K562 (cell line): ENCODE measurements around the gene PHF20. TPM values are rescaled to one million over a fixed set of nuclear protein-coding genes. Genes with fewer than 3 reads are reported as not detected.

Source experiments
- CBFA2T2 ChIP-seq: fragments of 450-650 bp; conservative IDR thresholded peaks from 2 replicates; pipeline ENCODE4 v1.6.1; 2017; ENCODE audit warnings: mild to moderate bottlenecking
- CEBPB ChIP-seq: fragments of 450-650 bp; IDR thresholded peaks from 2 replicates; pipeline ENCODE4 v1.6.1; 2016; ENCODE audit warnings: missing genetic modification characterization, missing compliant biosample characterization
- CEBPG ChIP-seq, 3 experiments: fragments of 200-800 bp in 1 of 3; sonication (Bioruptor generic) in 1 of 3; sonication (generic) in 1 of 3; formaldehyde crosslinking in 1 of 3; IDR thresholded peaks in 2 of 3; conservative IDR thresholded peaks in 1 of 3; 2 replicates each; pipeline versions ENCODE4 v1.6.1 to v1.8.0; 2016 to 2022; ENCODE audit warnings: missing compliant biosample characterization in 2 of 3, missing genetic modification characterization in 2 of 3, mild to moderate bottlenecking in 1 of 3, missing genetic modification reagents in 1 of 3
- ETV5 ChIP-seq: sonication (generic); formaldehyde crosslinking; IDR thresholded peaks from 2 replicates; pipeline ENCODE4 v1.4.0; 2020; ENCODE audit warnings: low read depth, mild to moderate bottlenecking, missing genetic modification reagents
- ILK ChIP-seq: fragments of 450-650 bp; IDR thresholded peaks from 2 replicates; pipeline ENCODE4 v1.6.1; 2016; ENCODE audit warnings: missing genetic modification characterization, low read depth, mild to moderate bottlenecking, missing compliant biosample characterization, moderate library complexity, borderline replicate concordance
- RCOR1 ChIP-seq, 2 experiments: IDR thresholded peaks; 2 replicates each; pipeline ENCODE4 v1.6.1; 2012; ENCODE audit warnings: low read depth in 2 of 2, low read length in 2 of 2, borderline replicate concordance in 1 of 2, improper control_type of control experiment in 1 of 2
- SRF ChIP-seq, 2 experiments: fragments of 250-450, 450-650 bp in 1 of 2; sonication (Bioruptor Pico) in 1 of 2; sonication (generic) in 1 of 2; formaldehyde crosslinking; IDR thresholded peaks; 2 replicates each; pipeline versions ENCODE4 v1.5.0 to v1.5.1; 2020 to 2022; ENCODE audit warnings: mild to moderate bottlenecking in 1 of 2, missing genetic modification reagents in 1 of 2
- TAF9B ChIP-seq: fragments of 450-650 bp; IDR thresholded peaks from 2 replicates; pipeline ENCODE4 v1.6.1; 2018; ENCODE audit warnings: mild to moderate bottlenecking; ENCODE audit not compliant: partially characterized antibody
- TCF15 ChIP-seq: fragments of 250-450 bp; sonication (Bioruptor Pico); IDR thresholded peaks from 2 replicates; pipeline ENCODE4 v1.8.0; 2022; ENCODE audit warnings: moderate library complexity, mild to moderate bottlenecking, inconsistent platforms
- U2AF2 ChIP-seq: fragments of 200-400 bp; formaldehyde crosslinking; optimal IDR thresholded peaks from 2 replicates; pipeline ENCODE3; 2017; ENCODE audit warnings: low read depth, mild to moderate bottlenecking, low read length
- ZEB2 ChIP-seq: fragments of 450-650 bp; IDR thresholded peaks from 2 replicates; pipeline ENCODE4 v1.6.1; 2016
- ZNF232 ChIP-seq: sonication (generic); formaldehyde crosslinking; IDR thresholded peaks from 2 replicates; pipeline ENCODE4 v1.8.0; 2022; ENCODE audit warnings: mild to moderate bottlenecking, missing genetic modification reagents
- ZNF263 ChIP-seq: sonication (generic); formaldehyde crosslinking; IDR thresholded peaks from 2 replicates; pipeline ENCODE4 v1.8.0; 2022; ENCODE audit warnings: mild to moderate bottlenecking, missing genetic modification reagents, borderline replicate concordance
- ZNF407 ChIP-seq: fragments of 450-650 bp; IDR thresholded peaks from 2 replicates; pipeline ENCODE4 v1.6.1; 2016; ENCODE audit warnings: low read depth
- polyA plus RNA-seq, 8 experiments: library from polyadenylated mRNA; depleted of rRNA in 4 of 8; stranded (reverse) in 5 of 8; unstranded in 3 of 8; fragments of >200 nt; fragmentation: Nextera tagmentation in 2 of 8; fragmentation: Illumina TruSeq in 1 of 8; extraction: Ambion mirVana in 2 of 8; extraction: Trizol in 1 of 8; gene quantifications; 2 replicates each; pipeline versions ENCODE4 v1.2.1 to v1.2.3, GENCODE V29; 2011 to 2014; ENCODE audit warnings: inconsistent platforms in 1 of 8, missing spikeins in 1 of 8
- total RNA-seq, 7 experiments: library from RNA; depleted of rRNA in 6 of 7; stranded (reverse); fragments of >200 nt in 6 of 7; fragmentation: Illumina TruSeq in 2 of 7; extraction: Trizol in 2 of 7; gene quantifications; 2 replicates each; pipeline versions ENCODE4 v1.2.1 to v1.2.3, GENCODE V29; 2011 to 2021; ENCODE audit warnings: low replicate concordance in 1 of 7
- TF ChIP-seq, protein P1 (sequence below): fragments of 200-800 bp; sonication (Bioruptor generic); IDR thresholded peaks from 2 replicates; pipeline ENCODE4 v1.6.1; 2017; ENCODE audit warnings: missing genetic modification characterization, missing compliant biosample characterization

The PHF20 gene
- total and polyA plus RNA-seq, 9 of the 15 experiments (the other 6 are each of a cell fraction or from before 2014, with no cell fraction given), result 49.9 to 196 (median 70.7) TPM

- no peak for TF ChIP-seq TCF15 (CRISPR knock-in tag)
- TF ChIP-seq ZNF263 (CRISPR knock-in tag), result no peak
- peak in 1 of 2 experiments; percentile 67; a peak in 1 of 4 replicates for TF ChIP-seq RCOR1 (IDR thresholded peaks at IDR 0.05; ENCODE audit: borderline replicate concordance in 1 of 2, low read depth in 2 of 2, low read length in 2 of 2)
- peak; percentile 45; the same call in 1 of the 2 replicates for TF ChIP-seq ETV5 (CRISPR knock-in tag)
- peak; percentile 54 for TF ChIP-seq CBFA2T2
- TF ChIP-seq CEBPB, result peak; percentile 97
- TF ChIP-seq ZNF232 (CRISPR knock-in tag), result no peak
- no peak for TF ChIP-seq TAF9B
- TF ChIP-seq CEBPG (CRISPR knock-in tag; IDR thresholded peaks at IDR 0.05), result peak; percentile 68
- peak; percentile 58 to 62 for TF ChIP-seq CEBPG (tag; conservative IDR thresholded peaks at IDR 0.05 in 1 of 2, IDR thresholded peaks at IDR 0.05 in 1 of 2)
- no peak for TF ChIP-seq U2AF2
- TF ChIP-seq, protein P1, sequence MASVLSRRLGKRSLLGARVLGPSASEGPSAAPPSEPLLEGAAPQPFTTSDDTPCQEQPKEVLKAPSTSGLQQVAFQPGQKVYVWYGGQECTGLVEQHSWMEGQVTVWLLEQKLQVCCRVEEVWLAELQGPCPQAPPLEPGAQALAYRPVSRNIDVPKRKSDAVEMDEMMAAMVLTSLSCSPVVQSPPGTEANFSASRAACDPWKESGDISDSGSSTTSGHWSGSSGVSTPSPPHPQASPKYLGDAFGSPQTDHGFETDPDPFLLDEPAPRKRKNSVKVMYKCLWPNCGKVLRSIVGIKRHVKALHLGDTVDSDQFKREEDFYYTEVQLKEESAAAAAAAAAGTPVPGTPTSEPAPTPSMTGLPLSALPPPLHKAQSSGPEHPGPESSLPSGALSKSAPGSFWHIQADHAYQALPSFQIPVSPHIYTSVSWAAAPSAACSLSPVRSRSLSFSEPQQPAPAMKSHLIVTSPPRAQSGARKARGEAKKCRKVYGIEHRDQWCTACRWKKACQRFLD (CRISPR knock-in tag), result peak; percentile 53; the same call in 1 of the 2 replicates
- TF ChIP-seq ZEB2, result 0 out of 2 replicates have a peak, but pooled peaks have one; percentile 61
- TF ChIP-seq ILK, result 0 out of 2 replicates have a peak, but pooled peaks have one; percentile 26
- no peak for TF ChIP-seq SRF (CRISPR knock-in tag; IDR thresholded peaks at IDR 0.05)
- no peak for TF ChIP-seq ZNF407
These were observed 130.7 kb downstream of the PHF20 start (continued) for GRCh38 chr20:35902545-35902941.
